H1 (cell line): ENCODE measurements around the gene SNX27. TPM values are rescaled to one million over a fixed set of nuclear protein-coding genes. Genes with fewer than 3 reads are reported as not detected.

Experiments used
- GABPA ChIP-seq: IDR thresholded peaks from 2 replicates; pipeline ENCODE4 v1.6.1; 2011; ENCODE audit warnings: mild to moderate bottlenecking, low read length, moderate library complexity, borderline replicate concordance; ENCODE audit not compliant: insufficient read depth
- JUN ChIP-seq: IDR thresholded peaks from 2 replicates; pipeline ENCODE4 v1.6.1; 2011; ENCODE audit warnings: low read depth, mild to moderate bottlenecking, improper control_type of control experiment, low read length
- SP1 ChIP-seq: IDR thresholded peaks from 2 replicates; pipeline ENCODE4 v1.6.1; 2011; ENCODE audit warnings: low read depth, low read length
- SUZ12 ChIP-seq: fragments of 200-600 bp; sonication (generic); IDR thresholded peaks from 2 replicates; pipeline ENCODE4 v1.6.1; 2012; ENCODE audit warnings: mild to moderate bottlenecking, inconsistent platforms, low read length, moderate library complexity, mixed read lengths
- ZNF274 ChIP-seq: IDR thresholded peaks from 2 replicates; pipeline ENCODE4 v1.7.0; 2012; ENCODE audit warnings: low read length, borderline replicate concordance; ENCODE audit errors: extremely low read depth
- polyA plus RNA-seq, 7 experiments: library from polyadenylated mRNA; depleted of rRNA in 3 of 7; stranded (reverse) in 5 of 7; unstranded in 2 of 7; fragments of >200 nt in 5 of 7; fragments of 200-250 nt in 2 of 7; gene quantifications; 1 replicate in 5 of 7; 2 replicates in 1 of 7; 4 replicates in 1 of 7; pipeline versions ENCODE4 v1.2.1 to v1.2.3, GENCODE V29; 2011 to 2013; ENCODE audit warnings: missing spikeins in 2 of 7, mixed read lengths in 2 of 7
- total RNA-seq: library from RNA; stranded (reverse); fragmentation: NEBNext Ultra II Directional; extraction: Animal tissue kit (Norgen Biotek cat#: 25700); gene quantifications from 2 replicates; pipeline ENCODE4 v1.2.1, GENCODE V29; 2021
- TF ChIP-seq, protein P1 (sequence below): IDR thresholded peaks from 2 replicates; pipeline ENCODE4 v1.6.1; 2011; ENCODE audit warnings: low read depth, mild to moderate bottlenecking, low read length; ENCODE audit not compliant: insufficient read depth

SNX27 gene
- total and polyA plus RNA-seq, 2 of the 8 experiments (the other 6 are each of a cell fraction or from before 2014, with no cell fraction given): 23.4 to 65.4 TPM

DNA sequence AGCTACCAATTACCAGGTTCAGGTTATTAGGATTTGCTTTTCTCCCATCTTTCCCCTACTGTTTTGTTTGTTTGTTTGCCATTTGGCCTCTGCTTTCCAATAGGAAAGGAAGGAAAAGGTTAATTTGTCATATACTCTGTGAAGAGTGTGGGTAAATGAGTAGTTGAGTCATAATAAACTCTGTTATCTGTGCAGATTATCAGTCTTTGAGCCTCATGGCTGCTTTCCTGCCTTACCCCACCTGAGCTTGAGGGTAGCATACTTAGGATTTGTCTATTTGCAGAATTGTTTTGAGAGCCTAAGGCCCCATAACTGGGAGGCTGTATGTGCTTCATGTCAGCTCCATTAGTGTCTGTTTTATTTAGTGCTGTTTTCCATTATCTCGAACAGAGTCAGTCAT lies 32.9 kb upstream of the SNX27 start (continued):
- no peak for TF ChIP-seq SUZ12
- no peak for TF ChIP-seq SP1
- TF ChIP-seq ZNF274: no peak
- TF ChIP-seq JUN: no peak
- TF ChIP-seq GABPA: no peak
- TF ChIP-seq, protein P1, sequence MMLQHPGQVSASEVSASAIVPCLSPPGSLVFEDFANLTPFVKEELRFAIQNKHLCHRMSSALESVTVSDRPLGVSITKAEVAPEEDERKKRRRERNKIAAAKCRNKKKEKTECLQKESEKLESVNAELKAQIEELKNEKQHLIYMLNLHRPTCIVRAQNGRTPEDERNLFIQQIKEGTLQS: no peak
